K562 (cell line): ENCODE data around the gene PRKAG2. TPM values are rescaled to one million over a fixed set of nuclear protein-coding genes. Genes with fewer than 3 reads are reported as not detected.

ENCODE experiments used
- ATAC-seq: fragments of 200-7000 bp; cut with Tn5 transposase; 3 replicates; pipeline ENCODE4 v1.9.1; 2020; ENCODE audit warnings: moderate library complexity
- BruUV-seq: library from RNA; stranded (reverse); fragments of 400-500 nt; replicated peaks from 2 replicates; lab custom pipeline; 2021; lab: Mats Ljungman, UMichigan
- CTCF ChIA-PET: fragments of 300-600 bp; formaldehyde crosslinking; extraction: SDS; loops from one replicate; lab custom pipeline; 2021; ENCODE audit warnings: low intra/inter-chr PET ratio; lab: Yijun Ruan, JAX
- POLR2A ChIA-PET: fragments of 300-600, 350-650 bp; sonication (Branson Sonifier 250); formaldehyde crosslinking; extraction: SDS; loops from one replicate; lab custom pipeline; 2021; ENCODE audit warnings: antibody characterized with exemption, inconsistent platforms; lab: Yijun Ruan, JAX
- DNase-seq, 4 experiments: peaks; one replicate each; pipeline versions ENCODE4 v3.0.0 to v3.0.0-alpha.2; 2011 to 2018; ENCODE audit warnings: low spot score in 3 of 4, mixed read lengths in 3 of 4; ENCODE audit errors: extremely low read depth in 1 of 4
- FAIRE-seq: peaks from 2 replicates; lab custom pipeline; 2011; peaks lifted over from hg19 to GRCh38; lab: Jason Lieb, UNC
- H2AFZ ChIP-seq: 2 replicates; pipeline ENCODE4 v1.6.0; 2011; ENCODE audit warnings: low read depth, low read length, control low read depth, inconsistent platforms
- H3K27ac ChIP-seq: fragments of 200-600 bp; 3 replicates; pipeline ENCODE4 v1.8.0; 2011; ENCODE audit warnings: low read depth, mild to moderate bottlenecking, control low read depth, inconsistent platforms, low read length, moderate library complexity, mixed read lengths; ENCODE audit errors: extremely low read depth
- H3K27me3 ChIP-seq, 2 experiments: fragments of 300-600 bp in 1 of 2; 2 replicates in 1 of 2; 3 replicates in 1 of 2; pipeline versions ENCODE4 v1.6.0 to v1.8.0; 2011; ENCODE audit warnings: inconsistent platforms in 2 of 2, low read length in 2 of 2, mild to moderate bottlenecking in 1 of 2, mixed read lengths in 1 of 2, moderate library complexity in 1 of 2; ENCODE audit not compliant: control insufficient read depth in 2 of 2, insufficient read depth in 2 of 2
- H3K36me3 ChIP-seq: fragments of 300-600 bp; 3 replicates; pipeline ENCODE4 v1.8.0; 2011; ENCODE audit warnings: mild to moderate bottlenecking, low read length, inconsistent platforms; ENCODE audit not compliant: control insufficient read depth, insufficient read depth
- H3K4me1 ChIP-seq, 2 experiments: fragments of 200-600 bp in 1 of 2; replicated peaks in 1 of 2; 2 replicates in 1 of 2; 3 replicates in 1 of 2; pipeline versions ENCODE4 v1.5.1 to v1.8.0; 2011; ENCODE audit warnings: inconsistent platforms in 2 of 2, low read length in 2 of 2, mild to moderate bottlenecking in 1 of 2, mixed read lengths in 1 of 2, moderate library complexity in 1 of 2; ENCODE audit not compliant: control insufficient read depth in 2 of 2, insufficient read depth in 2 of 2
- H3K4me2 ChIP-seq: 2 replicates; pipeline ENCODE4 v1.6.1; 2011; ENCODE audit warnings: low read length, control low read depth, inconsistent platforms, mixed read lengths; ENCODE audit not compliant: insufficient read depth
- H3K4me3 ChIP-seq: fragments of 200-600 bp; sonication (generic), shearing (Covaris generic); 2 replicates; pipeline ENCODE4 v1.5.1; 2016; ENCODE audit warnings: control low read depth, inconsistent platforms
- H3K79me2 ChIP-seq: fragments of 200-600 bp; 3 replicates; pipeline ENCODE4 v1.8.0; 2011; ENCODE audit warnings: low read length, inconsistent platforms; ENCODE audit not compliant: control insufficient read depth, insufficient read depth
- H3K9ac ChIP-seq, 2 experiments: 2 replicates each; pipeline versions ENCODE4 v1.6.0 to v1.6.1; 2011; ENCODE audit warnings: low read depth in 2 of 2, low read length in 2 of 2, control low read depth in 1 of 2, inconsistent platforms in 1 of 2, mild to moderate bottlenecking in 1 of 2, mixed read lengths in 1 of 2; ENCODE audit not compliant: insufficient read depth in 1 of 2
- H3K9me1 ChIP-seq: one replicate; pipeline ENCODE4 v1.6.0; 2011; ENCODE audit warnings: inconsistent platforms, mild to moderate bottlenecking, low read length, moderate library complexity; ENCODE audit not compliant: control insufficient read depth, insufficient read depth
- H3K9me3 ChIP-seq: replicated peaks from 2 replicates; pipeline ENCODE4 v1.5.1; 2011; ENCODE audit warnings: low read depth, low read length, inconsistent platforms; ENCODE audit not compliant: control insufficient read depth, insufficient read depth
- H4K20me1 ChIP-seq: replicated peaks from 2 replicates; pipeline ENCODE4 v1.6.1; 2011; ENCODE audit warnings: low read length, inconsistent platforms, mixed read lengths; ENCODE audit not compliant: control insufficient read depth, insufficient read depth
- ATF1 ChIP-seq, 2 experiments: fragments of 450-650 bp in 1 of 2; IDR thresholded peaks; 2 replicates each; pipeline ENCODE4 v1.6.1; 2016; ENCODE audit warnings: missing compliant biosample characterization in 1 of 2, missing genetic modification characterization in 1 of 2
- COPS2 ChIP-seq: fragments of 450-650 bp; conservative IDR thresholded peaks from 2 replicates; pipeline ENCODE4 v1.6.1; 2016; ENCODE audit warnings: mild to moderate bottlenecking, moderate library complexity
- NONO ChIP-seq, 2 experiments: fragments of 200-400 bp in 1 of 2; fragments of 450-650 bp in 1 of 2; formaldehyde crosslinking in 1 of 2; IDR thresholded peaks; 2 replicates each; pipeline ENCODE4 v1.6.1; 2017; ENCODE audit warnings: low read depth in 2 of 2, mild to moderate bottlenecking in 2 of 2, moderate library complexity in 2 of 2, low read length in 1 of 2
- POLR2AphosphoS5 ChIP-seq: IDR thresholded peaks from 2 replicates; pipeline ENCODE4 v1.6.1; 2011; ENCODE audit warnings: mild to moderate bottlenecking, low read depth, low read length, moderate library complexity; ENCODE audit not compliant: control insufficient read depth, insufficient read depth
- STAG1 ChIP-seq: sonication (generic); formaldehyde crosslinking; IDR thresholded peaks from 2 replicates; pipeline ENCODE4 v1.5.0; 2020; ENCODE audit warnings: missing genetic modification reagents, borderline replicate concordance
- THRB ChIP-seq: fragments of 450-650 bp; formaldehyde crosslinking; conservative IDR thresholded peaks from 2 replicates; pipeline ENCODE4 v1.4.0; 2022; ENCODE audit warnings: mild to moderate bottlenecking, missing genetic modification characterization
- WGBS: fragments of 100-300 bp; shearing (Covaris generic); methylation state at CpG from one replicate; pipeline ENCODE4 v1.1.6; 2016; ENCODE audit warnings: low coverage, mixed read lengths; ENCODE audit not compliant: insufficient coverage; ENCODE audit errors: missing lambda C conversion rate; 5-methylcytosine and 5-hydroxymethylcytosine counted together
- in situ Hi-C: fragments of 300-500 bp; cut with MboI; formaldehyde crosslinking; loops from 4 replicates; pipeline ENCODE4 v1.15.0; 2018; ENCODE audit warnings: inconsistent platforms, mixed read lengths
- intact Hi-C: fragments of 100-400 bp; cut with micrococcal nuclease; formaldehyde crosslinking; loops from 2 replicates; pipeline ENCODE4 v1.14.2; 2022
- polyA plus RNA-seq, 8 experiments: library from polyadenylated mRNA; depleted of rRNA in 4 of 8; stranded (reverse) in 5 of 8; unstranded in 3 of 8; fragments of >200 nt; fragmentation: Nextera tagmentation in 2 of 8; fragmentation: Illumina TruSeq in 1 of 8; extraction: Ambion mirVana in 2 of 8; extraction: Trizol in 1 of 8; gene quantifications; 2 replicates each; pipeline versions ENCODE4 v1.2.1 to v1.2.3, GENCODE V29; 2011 to 2014; ENCODE audit warnings: inconsistent platforms in 1 of 8, missing spikeins in 1 of 8
- total RNA-seq, 7 experiments: library from RNA; depleted of rRNA in 6 of 7; stranded (reverse); fragments of >200 nt in 6 of 7; fragmentation: Illumina TruSeq in 2 of 7; extraction: Trizol in 2 of 7; gene quantifications; 2 replicates each; pipeline versions ENCODE4 v1.2.1 to v1.2.3, GENCODE V29; 2011 to 2021; ENCODE audit warnings: low replicate concordance in 1 of 7

PRKAG2 gene
- total and polyA plus RNA-seq, 9 of the 15 experiments (the other 6 are each of a cell fraction or from before 2014, with no cell fraction given), result 0.99 to 5.6 (median 3.3) TPM

GRCh38 chr7:151857866-151858450 lies 19.0 kb downstream of the PRKAG2 start:
- Histone ChIP-seq H2AFZ (no peak overlapping the region), H3K36me3 (no peaks in the 10 kb centered on the region), H4K20me1 (peaks cover 12% of the 10 kb centered on the region), H3K79me2 (no peaks in the 10 kb centered on the region), H3K27ac (no peak overlapping the region), H3K9me1 (no peaks in the 10 kb centered on the region), H3K9me3 (no peaks in the 10 kb centered on the region), H3K4me2 (no peak overlapping the region), H3K27me3 (peaks cover 62 to 97% of the 10 kb centered on the region in 2 experiments)
- FAIRE-seq (no peak), ATAC-seq (no peak), DNase-seq (no peak)
- CTCF ChIA-PET, result no interaction called here
- POLR2A ChIA-PET, result interaction anchor here (0.5 kb wide), 1 partner anchor 43 kb away, joined by 3 read pairs; no protein-coding TSS in a partner anchor
- TF ChIP-seq ATF1 (CRISPR knock-in tag; IDR thresholded peaks at IDR 0.05), result no peak
- TF ChIP-seq ATF1 (tag; IDR thresholded peaks at IDR 0.05), result no peak
- TF ChIP-seq POLR2AphosphoS5, result no peak
- TF ChIP-seq NONO (IDR thresholded peaks at IDR 0.05; ENCODE audit: low read depth in 2 of 2, low read length in 1 of 2), result no peak
- TF ChIP-seq STAG1, result no peak
- TF ChIP-seq COPS2, result no peak
- no peak for TF ChIP-seq THRB (CRISPR knock-in tag)
- TF ChIP-seq, all 486 proteins: peak for 0
- Histone ChIP-seq H3K4me3 (no peak overlapping the region), H3K4me1 (peaks cover 0 to 8% of the 10 kb centered on the region in 2 experiments; a peak in 1 of 5 replicates), H3K9ac (no peak overlapping the region)
- 2% methylated on average over 7 of the region's 7 CpGs for WGBS
- BruUV-seq, result no TSS peak
- in situ Hi-C loops (no loop called here), intact Hi-C loops (no loop called here)
